ENCODE results near the gene PLXDC2. TPM values are rescaled to one million over a fixed set of nuclear protein-coding genes. Genes with fewer than 3 reads are reported as not detected.

The PLXDC2 gene
- total and polyA plus RNA-seq, 2 donors (not counting 1 experiment from before 2014, with no cell fraction given): 0.07 TPM

GRCh38 chr10:19983880-19984565, 167.8 kb downstream of the PLXDC2 start:
- Histone ChIP-seq H3K4me3 (ENCODE audit: control extremely low read depth in 1 of 5, extremely low read depth in 1 of 5, insufficient read depth in 1 of 5, low read depth in 2 of 5, low read length in 4 of 5) (no peak overlapping the region), H3K36me3 (replicated peaks in 1 of 2; ENCODE audit: control extremely low read depth in 1 of 2, control insufficient read depth in 1 of 2, extremely low read depth in 1 of 2, insufficient read depth in 2 of 2, low read length in 1 of 2) (no peaks in the 10 kb centered on the region), H3K9me3 (ENCODE audit: control extremely low read depth in 1 of 3, control insufficient read depth in 2 of 3, insufficient read depth in 1 of 3, low read length in 2 of 3) (no peaks in the 10 kb centered on the region), H3K9ac (ENCODE audit: low read length) (no peak overlapping the region), H3K27ac (ENCODE audit: low read length in 2 of 2) (no peak overlapping the region), H3K4me1 (ENCODE audit: control insufficient read depth in 2 of 2, insufficient read depth in 2 of 2, low read length in 2 of 2) (no peaks in the 10 kb centered on the region), H4K20me1 (ENCODE audit: control insufficient read depth, insufficient read depth, low read length, poor library complexity, severe bottlenecking) (no peaks in the 10 kb centered on the region), H3K27me3 (replicated peaks in 1 of 4; ENCODE audit: control extremely low read depth in 1 of 4, control insufficient read depth in 3 of 4, insufficient read depth in 4 of 4, low read length in 3 of 4) (no peaks in the 10 kb centered on the region), H3K79me2 (ENCODE audit: control insufficient read depth, insufficient read depth, low read length) (no peaks in the 10 kb centered on the region), H2AFZ (ENCODE audit: insufficient read depth, low read depth, low read length, poor library complexity, severe bottlenecking) (no peak overlapping the region), H3K4me2 (replicated peaks; ENCODE audit: low read depth, low read length, poor library complexity, severe bottlenecking) (no peak overlapping the region)
- no peak for DNase-seq
- Mint-ChIP-seq H3K4me3 (no peak overlapping the region), H3K4me1 (no peaks in the 10 kb centered on the region), H3K27me3 (no peaks in the 10 kb centered on the region), H3K9me3 (ENCODE audit: insufficient read depth) (no peaks in the 10 kb centered on the region), H3K27ac (no peak overlapping the region)
- ATAC-seq (ENCODE audit: low read depth): no peak
- intact Hi-C loops (cut with micrococcal nuclease): no loop called here
- ChIA-PET POLR2A (no interaction called here), CTCF (no interaction called here)
- 67% methylated on average over 2 of the region's 5 CpGs for WGBS (ENCODE audit: insufficient coverage)
- TF ChIP-seq EZH2 (IDR thresholded peaks at IDR 0.05; ENCODE audit: borderline replicate concordance, insufficient read depth, low read depth, low read length, poor library complexity, severe bottlenecking) (no peak), CTCF (IDR thresholded peaks at IDR 0.05) (no peak)

GRCh38 chr10:19985745-19986144, 169.5 kb downstream of the PLXDC2 start:
- Histone ChIP-seq H3K9ac (ENCODE audit: low read length) (no peak overlapping the region), H3K4me2 (replicated peaks; ENCODE audit: low read depth, low read length, poor library complexity, severe bottlenecking) (no peak overlapping the region), H3K4me3 (ENCODE audit: control extremely low read depth in 1 of 5, extremely low read depth in 1 of 5, insufficient read depth in 1 of 5, low read depth in 2 of 5, low read length in 4 of 5) (no peak overlapping the region), H3K36me3 (replicated peaks in 1 of 2; ENCODE audit: control extremely low read depth in 1 of 2, control insufficient read depth in 1 of 2, extremely low read depth in 1 of 2, insufficient read depth in 2 of 2, low read length in 1 of 2) (no peaks in the 10 kb centered on the region), H4K20me1 (ENCODE audit: control insufficient read depth, insufficient read depth, low read length, poor library complexity, severe bottlenecking) (no peaks in the 10 kb centered on the region), H2AFZ (ENCODE audit: insufficient read depth, low read depth, low read length, poor library complexity, severe bottlenecking) (no peak overlapping the region), H3K27ac (ENCODE audit: low read length in 2 of 2) (no peak overlapping the region), H3K79me2 (ENCODE audit: control insufficient read depth, insufficient read depth, low read length) (no peaks in the 10 kb centered on the region), H3K4me1 (ENCODE audit: control insufficient read depth in 2 of 2, insufficient read depth in 2 of 2, low read length in 2 of 2) (no peaks in the 10 kb centered on the region), H3K27me3 (replicated peaks in 1 of 4; ENCODE audit: control extremely low read depth in 1 of 4, control insufficient read depth in 3 of 4, insufficient read depth in 4 of 4, low read length in 3 of 4) (no peaks in the 10 kb centered on the region), H3K9me3 (ENCODE audit: control extremely low read depth in 1 of 3, control insufficient read depth in 2 of 3, insufficient read depth in 1 of 3, low read length in 2 of 3) (no peaks in the 10 kb centered on the region)
- TF ChIP-seq CTCF (IDR thresholded peaks at IDR 0.05) (no peak), EZH2 (IDR thresholded peaks at IDR 0.05; ENCODE audit: borderline replicate concordance, insufficient read depth, low read depth, low read length, poor library complexity, severe bottlenecking) (no peak)
- Mint-ChIP-seq H3K4me1 (no peaks in the 10 kb centered on the region), H3K27me3 (no peaks in the 10 kb centered on the region), H3K4me3 (no peak overlapping the region), H3K9me3 (ENCODE audit: insufficient read depth) (no peaks in the 10 kb centered on the region), H3K27ac (no peak overlapping the region)
- DNase-seq (no peak), ATAC-seq (ENCODE audit: low read depth) (no peak)
- WGBS (ENCODE audit: insufficient coverage): 100% methylated on average over 1 of the region's 3 CpGs
- CTCF ChIA-PET: no interaction called here
- intact Hi-C loops (cut with micrococcal nuclease): no loop called here
- POLR2A ChIA-PET: no interaction called here

Measured in B cell (primary cell).